ENCODE measurements around the gene MYL12A.

GRCh38 chr18:3305354-3305762 is 57.8 kb downstream of the MYL12A start:
- no peak for TF ChIP-seq CTCF (conservative IDR thresholded peaks at IDR 0.05; ENCODE audit: low read depth, low read length)
- no peak for TF ChIP-seq EZH2 (IDR thresholded peaks at IDR 0.05; ENCODE audit: low read length, unreplicated experiment)
